ENCODE results near the gene KIAA1217. TPM values are rescaled to one million over a fixed set of nuclear protein-coding genes. Genes with fewer than 3 reads are reported as not detected.
A peak's percentile ranks its signal among the peaks of the same experiment; 100 is the strongest.
"Not testable (repeated sequence)": the region's sequence is repeated elsewhere in the genome, so short reads cannot be mapped to it uniquely, and the experiment has no call there.

Gene KIAA1217
- total RNA-seq, 1 experiment from 2014 or later: 1.1 TPM

DNA sequence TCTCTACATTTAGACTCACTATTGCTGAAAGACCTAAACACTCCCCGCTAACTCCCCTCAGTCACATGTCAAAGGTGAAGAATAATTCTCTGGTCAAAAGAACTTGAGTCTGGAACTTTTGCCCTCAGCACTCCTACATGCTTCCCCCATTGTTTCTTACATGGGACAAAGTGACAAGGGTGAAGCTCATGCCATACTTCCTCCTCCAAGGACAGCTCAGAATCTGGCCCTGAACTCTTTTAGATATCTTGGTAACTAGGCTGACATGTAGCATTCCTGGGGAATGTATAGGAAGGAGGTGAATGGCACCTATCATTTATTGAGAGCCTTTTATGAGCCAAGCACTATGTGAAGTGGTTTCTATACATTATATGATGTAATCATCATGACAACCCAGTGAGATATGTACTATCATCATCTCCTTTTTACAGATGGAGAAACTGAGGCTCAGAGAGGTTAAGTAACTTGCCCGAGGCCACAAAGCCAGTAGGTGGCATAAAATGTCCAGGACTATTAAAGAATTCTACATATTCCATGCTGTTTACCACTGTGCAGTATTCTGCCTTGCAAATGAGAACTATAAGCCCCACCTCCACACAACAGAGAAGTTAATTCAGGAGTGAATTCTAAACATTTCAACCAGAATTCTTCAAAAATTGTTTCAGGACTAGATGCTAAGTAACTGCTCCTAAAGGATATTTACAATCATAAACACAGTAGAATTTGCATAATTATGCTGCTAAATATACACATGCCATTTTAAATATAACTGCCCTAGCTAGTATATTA, 268.2 kb downstream of the KIAA1217 start:
- DNase-seq (ENCODE audit: low read depth in 1 of 2, low spot score in 2 of 2): no peak
- H3K4me3 ChIP-seq: no peak overlapping the region
- H3K27me3 ChIP-seq (replicated peaks): no peaks in the 10 kb centered on the region
- H3K4me1 ChIP-seq (replicated peaks): no peaks in the 10 kb centered on the region
- H3K27ac ChIP-seq: no peak overlapping the region
- H3K36me3 ChIP-seq: peaks cover 4% of the 10 kb centered on the region; the same call in 1 of the 2 replicates
- no peaks in the 10 kb centered on the region for H3K9me3 ChIP-seq (replicated peaks)

- Histone ChIP-seq H3K4me1 (replicated peaks) (no peaks in the 10 kb centered on the region), H3K27ac (no peak overlapping the region), H3K27me3 (replicated peaks) (no peaks in the 10 kb centered on the region), H3K36me3 (peaks cover 4% of the 10 kb centered on the region; the same call in 1 of the 2 replicates), H3K9me3 (replicated peaks) (no peaks in the 10 kb centered on the region), H3K4me3 (no peak overlapping the region)
- no peak for DNase-seq (ENCODE audit: low read depth in 1 of 2, low spot score in 2 of 2)
These were observed 269.0 kb downstream of the KIAA1217 start for GRCh38 chr10:24477915-24478314.

GRCh38 chr10:24479806-24480205, 270.9 kb downstream of the KIAA1217 start:
- no peak for DNase-seq (ENCODE audit: low read depth in 1 of 2, low spot score in 2 of 2)
- Histone ChIP-seq H3K27me3 (replicated peaks) (no peaks in the 10 kb centered on the region), H3K4me1 (replicated peaks) (peaks cover 5% of the 10 kb centered on the region; the same call in 1 of the 2 replicates), H3K27ac (no peak overlapping the region), H3K9me3 (replicated peaks) (no peaks in the 10 kb centered on the region), H3K36me3 (peaks cover 4% of the 10 kb centered on the region; the same call in 1 of the 2 replicates), H3K4me3 (no peak overlapping the region)

- no peaks in the 10 kb centered on the region for H3K27me3 ChIP-seq (replicated peaks)
- no peak for DNase-seq (ENCODE audit: low read depth in 1 of 2, low spot score in 2 of 2)
- H3K27ac ChIP-seq: no peak overlapping the region
- no peak overlapping the region for H3K4me3 ChIP-seq
- H3K4me1 ChIP-seq (replicated peaks): peaks cover 5% of the 10 kb centered on the region; the same call in 1 of the 2 replicates
- peaks cover 5% of the 10 kb centered on the region for H3K36me3 ChIP-seq
- H3K9me3 ChIP-seq (replicated peaks): no peaks in the 10 kb centered on the region
These were observed 271.5 kb downstream of the KIAA1217 start for GRCh38 chr10:24480447-24480846.

DNA sequence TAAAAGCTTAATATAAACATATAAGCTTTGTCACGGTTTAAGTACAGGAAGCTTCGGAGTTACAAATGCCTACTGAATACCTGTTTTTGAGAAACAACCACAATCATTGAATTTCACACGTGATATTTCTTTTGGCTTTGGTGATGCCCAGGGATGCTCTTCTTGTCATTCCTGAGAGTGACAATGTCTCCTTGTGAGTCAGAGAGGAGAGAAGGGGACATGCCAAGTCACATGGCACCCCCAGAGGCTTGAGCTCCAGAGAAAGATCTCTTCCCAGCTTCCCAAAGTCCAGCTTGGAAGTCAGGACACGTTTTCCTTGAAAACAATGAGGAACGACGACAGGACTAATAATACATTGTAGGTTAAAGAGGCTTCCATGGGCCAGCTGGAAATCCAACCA, 272.3 kb downstream of the KIAA1217 start:
- no peak overlapping the region for H3K27ac ChIP-seq
- DNase-seq (ENCODE audit: low read depth in 1 of 2, low spot score in 2 of 2): no peak

DNA sequence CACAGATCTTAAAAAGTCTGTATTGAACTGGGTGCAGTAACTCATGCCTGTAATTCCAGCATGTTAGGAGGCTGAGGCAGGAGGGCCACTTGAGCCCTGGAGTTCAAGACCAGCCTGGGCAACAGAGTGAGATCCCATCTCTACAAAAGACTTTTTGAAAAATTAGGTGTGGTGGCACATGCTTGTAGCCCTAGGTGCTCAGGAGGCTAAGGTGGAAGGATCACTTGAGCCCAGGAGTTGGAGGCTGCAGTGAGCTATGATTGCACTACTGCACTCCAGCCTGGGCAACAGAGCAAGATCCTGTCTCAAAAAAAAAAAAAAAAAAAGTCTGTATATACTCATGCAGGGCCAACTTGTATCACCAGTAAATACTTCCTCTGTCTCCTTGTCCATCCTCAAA, 273.8 kb downstream of the KIAA1217 start:
- not testable (repeated sequence) for H3K36me3 ChIP-seq; H3K27me3 ChIP-seq (replicated peaks); DNase-seq (ENCODE audit: low read depth in 1 of 2, low spot score in 2 of 2); H3K27ac ChIP-seq; H3K4me3 ChIP-seq; H3K9me3 ChIP-seq (replicated peaks); H3K4me1 ChIP-seq (replicated peaks)

More for the DNA sequence above, 272.3 kb downstream of the KIAA1217 start:
- no peaks in the 10 kb centered on the region for H3K27me3 ChIP-seq (replicated peaks)
- no peak overlapping the region for H3K4me3 ChIP-seq
- peaks cover 3% of the 10 kb centered on the region; the same call in 1 of the 2 replicates for H3K36me3 ChIP-seq
- H3K9me3 ChIP-seq (replicated peaks): no peaks in the 10 kb centered on the region
- peaks cover 5% of the 10 kb centered on the region; the same call in 1 of the 2 replicates for H3K4me1 ChIP-seq (replicated peaks)

- Histone ChIP-seq H3K9me3 (replicated peaks) (no peaks in the 10 kb centered on the region), H3K4me3 (no peak overlapping the region), H3K27me3 (replicated peaks) (no peaks in the 10 kb centered on the region), H3K27ac (no peak overlapping the region), H3K4me1 (replicated peaks) (peaks cover 5% of the 10 kb centered on the region; the same call in 1 of the 2 replicates), H3K36me3 (peaks cover 3% of the 10 kb centered on the region; the same call in 1 of the 2 replicates)
- peak; percentile 15 to 50 for DNase-seq (ENCODE audit: low read depth in 1 of 2, low spot score in 2 of 2)
These were observed 274.8 kb downstream of the KIAA1217 start for GRCh38 chr10:24483701-24484100.

DNA sequence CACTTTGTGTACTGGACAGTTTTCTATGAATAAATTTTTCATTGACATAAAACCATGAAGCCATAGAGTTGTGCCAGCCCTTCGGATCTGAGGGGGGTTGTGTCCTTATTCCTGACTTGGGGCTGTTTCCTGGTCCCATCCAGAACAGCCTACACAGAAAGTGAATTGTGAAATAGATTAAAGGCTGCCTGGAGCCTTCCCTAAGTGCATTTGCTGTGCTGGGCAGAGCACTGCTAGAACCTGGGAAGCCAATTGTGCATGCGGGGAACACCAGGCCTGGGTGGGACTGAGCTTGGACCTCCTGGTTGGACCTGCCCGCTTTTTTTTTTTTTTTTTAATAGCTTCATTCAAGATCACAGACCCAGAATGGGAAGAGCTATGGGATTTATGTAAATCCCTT, 275.8 kb downstream of the KIAA1217 start:
- Histone ChIP-seq H3K9me3 (replicated peaks) (no peaks in the 10 kb centered on the region), H3K4me3 (no peak overlapping the region), H3K36me3 (peaks cover 3% of the 10 kb centered on the region; the same call in 1 of the 2 replicates), H3K27ac (no peak overlapping the region), H3K4me1 (replicated peaks) (peaks cover 5% of the 10 kb centered on the region; the same call in 1 of the 2 replicates), H3K27me3 (replicated peaks) (no peaks in the 10 kb centered on the region)
- DNase-seq (ENCODE audit: low read depth in 1 of 2, low spot score in 2 of 2): no peak

GRCh38 chr10:24485304-24485703, 276.4 kb downstream of the KIAA1217 start:
- Histone ChIP-seq H3K4me3 (no peak overlapping the region), H3K27ac (no peak overlapping the region), H3K9me3 (replicated peaks) (no peaks in the 10 kb centered on the region), H3K27me3 (replicated peaks) (no peaks in the 10 kb centered on the region), H3K36me3 (peaks cover 3% of the 10 kb centered on the region; the same call in 1 of the 2 replicates), H3K4me1 (replicated peaks) (peaks cover 5% of the 10 kb centered on the region; the same call in 1 of the 2 replicates)
- DNase-seq (ENCODE audit: low read depth in 1 of 2, low spot score in 2 of 2): no peak

DNA sequence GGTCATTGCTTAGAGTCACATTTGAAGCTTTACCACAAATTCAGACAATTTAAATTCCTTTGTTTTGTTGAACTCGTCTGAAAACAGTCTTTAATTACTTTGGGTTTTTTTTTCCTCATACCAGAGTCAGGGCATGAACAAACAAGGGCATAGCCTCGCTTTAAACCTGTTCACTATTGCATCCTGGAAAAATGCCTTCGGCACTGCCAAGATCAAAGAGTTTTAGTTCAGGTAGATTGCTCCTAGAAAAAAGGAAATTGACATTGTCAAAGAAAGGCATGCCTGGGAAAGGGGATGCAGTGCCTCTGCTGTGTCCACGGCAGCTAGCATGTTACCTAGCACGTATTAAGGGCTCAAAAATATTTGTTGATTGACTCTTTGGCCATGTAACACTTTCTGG, 279.7 kb downstream of the KIAA1217 start:
- H3K9me3 ChIP-seq (replicated peaks): no peaks in the 10 kb centered on the region
- H3K4me1 ChIP-seq (replicated peaks): peaks cover 2% of the 10 kb centered on the region; the same call in 1 of the 2 replicates
- H3K4me3 ChIP-seq: no peak overlapping the region
- H3K27me3 ChIP-seq (replicated peaks): no peaks in the 10 kb centered on the region
- DNase-seq (ENCODE audit: low read depth in 1 of 2, low spot score in 2 of 2): no peak
- H3K27ac ChIP-seq: no peak overlapping the region
- peaks cover 3% of the 10 kb centered on the region; the same call in 1 of the 2 replicates for H3K36me3 ChIP-seq

DNA sequence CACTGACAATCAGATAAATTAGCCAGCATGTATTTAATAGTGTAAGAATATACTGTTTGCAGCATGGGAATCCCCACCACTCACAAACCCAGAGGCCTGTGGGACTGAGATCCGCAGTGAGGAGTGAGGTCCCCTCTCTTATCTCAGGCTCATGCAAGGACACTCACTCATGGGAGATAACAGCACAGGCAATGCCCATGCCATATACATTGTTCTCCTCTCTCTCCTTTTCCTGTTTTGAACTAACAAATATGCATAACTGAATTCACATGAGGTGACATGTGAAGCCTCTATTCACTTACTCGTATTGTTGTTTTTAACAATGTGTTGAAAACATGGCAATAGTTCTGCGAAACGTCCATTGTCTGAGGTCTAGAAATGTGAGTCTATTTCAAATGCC, 284.2 kb downstream of the KIAA1217 start:
- H3K4me1 ChIP-seq (replicated peaks): no peaks in the 10 kb centered on the region
- no peak for DNase-seq (ENCODE audit: low read depth in 1 of 2, low spot score in 2 of 2)
- no peaks in the 10 kb centered on the region for H3K36me3 ChIP-seq
- no peak overlapping the region for H3K27ac ChIP-seq
- H3K27me3 ChIP-seq (replicated peaks): no peaks in the 10 kb centered on the region
- no peaks in the 10 kb centered on the region for H3K9me3 ChIP-seq (replicated peaks)
- no peak overlapping the region for H3K4me3 ChIP-seq

DNA sequence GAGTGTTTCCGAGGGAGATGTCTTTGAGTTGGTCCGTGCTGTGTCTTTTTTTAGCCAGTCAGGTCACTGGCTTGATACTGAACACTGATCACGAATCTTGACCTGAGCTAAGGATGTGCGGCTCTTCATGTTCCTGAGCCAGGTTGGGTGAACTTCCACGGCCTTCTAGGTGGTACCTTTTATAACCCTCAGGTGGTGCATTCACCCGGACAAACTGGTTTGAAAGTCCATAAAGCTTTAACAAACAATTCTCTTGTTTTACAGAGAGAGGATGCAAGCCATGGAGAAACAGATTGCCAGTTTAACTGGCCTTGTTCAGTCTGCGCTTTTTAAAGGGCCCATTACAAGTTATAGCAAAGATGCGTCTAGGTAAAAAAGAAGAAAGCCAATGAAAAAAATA, 285.3 kb downstream of the KIAA1217 start:
- no peaks in the 10 kb centered on the region for H3K27me3 ChIP-seq (replicated peaks)
- no peaks in the 10 kb centered on the region for H3K9me3 ChIP-seq (replicated peaks)
- H3K4me1 ChIP-seq (replicated peaks): no peaks in the 10 kb centered on the region
- H3K36me3 ChIP-seq: no peaks in the 10 kb centered on the region
- DNase-seq (ENCODE audit: low read depth in 1 of 2, low spot score in 2 of 2): no peak
- H3K4me3 ChIP-seq: no peak overlapping the region
- H3K27ac ChIP-seq: no peak overlapping the region

GRCh38 chr10:24494777-24495176, 285.8 kb downstream of the KIAA1217 start:
- H3K36me3 ChIP-seq: no peaks in the 10 kb centered on the region
- H3K4me3 ChIP-seq: no peak overlapping the region
- no peak overlapping the region for H3K27ac ChIP-seq
- H3K27me3 ChIP-seq (replicated peaks): no peaks in the 10 kb centered on the region
- H3K4me1 ChIP-seq (replicated peaks): no peaks in the 10 kb centered on the region
- H3K9me3 ChIP-seq (replicated peaks): no peaks in the 10 kb centered on the region
- no peak for DNase-seq (ENCODE audit: low read depth in 1 of 2, low spot score in 2 of 2)

DNA sequence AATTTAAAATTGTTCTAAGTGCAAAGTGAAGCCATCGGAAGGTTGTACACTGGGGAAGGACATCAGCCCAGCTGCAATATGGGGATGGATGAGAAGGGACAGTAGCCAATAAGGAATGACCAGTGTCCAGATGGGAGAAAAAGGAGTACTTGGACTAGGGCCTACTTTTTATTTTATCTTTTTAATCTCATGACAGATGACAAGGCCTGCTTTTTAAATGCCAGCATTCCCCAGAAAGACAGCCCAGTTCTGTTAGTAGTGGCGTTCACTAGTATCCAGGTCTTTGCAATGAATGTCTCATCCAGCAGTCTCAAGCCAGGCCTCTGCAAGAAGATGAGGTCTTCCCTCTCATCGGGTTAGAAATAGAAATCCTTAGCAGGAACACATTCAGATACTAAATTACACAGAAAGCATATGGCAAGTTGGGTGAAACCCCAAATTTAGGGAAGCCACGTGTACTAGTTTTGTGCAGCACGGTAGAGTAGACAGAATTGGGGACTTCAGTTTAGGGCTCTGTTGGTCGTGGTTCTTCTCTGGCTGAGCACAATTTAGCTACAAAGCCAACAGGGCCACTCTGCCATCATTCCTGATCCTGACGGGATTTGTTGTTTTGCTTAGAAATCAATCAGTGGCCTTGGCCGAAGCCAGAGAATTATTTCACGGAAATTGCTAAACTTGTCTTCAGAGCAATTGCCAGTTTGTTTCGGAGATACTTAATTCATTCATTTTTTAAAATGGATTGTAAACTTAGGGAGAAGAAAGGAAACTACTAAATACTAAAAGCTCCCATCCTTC, 286.9 kb downstream of the KIAA1217 start:
- H3K36me3 ChIP-seq: no peaks in the 10 kb centered on the region
- H3K27me3 ChIP-seq (replicated peaks): no peaks in the 10 kb centered on the region
- DNase-seq (ENCODE audit: low read depth in 1 of 2, low spot score in 2 of 2): no peak
- H3K27ac ChIP-seq: no peak overlapping the region
- no peaks in the 10 kb centered on the region for H3K9me3 ChIP-seq (replicated peaks)
- H3K4me3 ChIP-seq: no peak overlapping the region
- H3K4me1 ChIP-seq (replicated peaks): no peaks in the 10 kb centered on the region

Data from SJSA1 (cell line).